Breast epithelium (tissue), 4 donors: ENCODE data around the gene SSU72. TPM values are rescaled to one million over a fixed set of nuclear protein-coding genes. Genes with fewer than 3 reads are reported as not detected.
A peak's percentile ranks its signal among the peaks of the same experiment; 100 is the strongest.
"Not testable (repeated sequence)": the region's sequence is repeated elsewhere in the genome, so short reads cannot be mapped to it uniquely, and the experiment has no call there.

Experiments used
- DNase-seq, 2 donors: peaks; one replicate each; pipeline ENCODE4 v3.0.0-alpha.2; 2019; ENCODE audit warnings: low spot score in 2 of 2
- H3K27ac ChIP-seq, 2 donors: fragments of 200-600 bp; sonication (generic) in 1 of 2; one replicate each; pipeline ENCODE4 v1.5.1; 2016 to 2019; ENCODE audit warnings: mild to moderate bottlenecking in 1 of 2
- H3K27me3 ChIP-seq, 2 donors: fragments of 200-600 bp; sonication (generic) in 1 of 2; one replicate each; pipeline versions ENCODE4 v1.5.1 to v1.6.0; 2017 to 2019; ENCODE audit warnings: control low read depth in 1 of 2, mild to moderate bottlenecking in 1 of 2
- H3K36me3 ChIP-seq: fragments of 200-600 bp; one replicate; pipeline ENCODE4 v1.5.1; 2019
- H3K4me1 ChIP-seq, 2 donors: fragments of 200-600 bp; sonication (generic); one replicate each; pipeline ENCODE4 v1.5.1; 2016 to 2019; ENCODE audit warnings: control low read depth in 1 of 2
- H3K4me3 ChIP-seq, 3 donors: fragments of 200-600 bp; sonication (generic); 1 replicate in 2 of 3; 2 replicates in 1 of 3; pipeline ENCODE4 v1.5.1; 2016 to 2019; ENCODE audit warnings: mild to moderate bottlenecking in 3 of 3, moderate library complexity in 2 of 3
- H3K9me3 ChIP-seq, 2 donors: fragments of 200-600 bp; sonication (generic) in 1 of 2; one replicate each; pipeline ENCODE4 v1.5.1; 2016 to 2019; ENCODE audit warnings: control low read depth in 1 of 2
- POLR2A ChIP-seq: fragments of 450-650 bp; IDR thresholded peaks from one replicate; pipeline ENCODE4 v1.6.1; 2016; ENCODE audit warnings: antibody characterized with exemption, mild to moderate bottlenecking, moderate library complexity
- POLR2AphosphoS5 ChIP-seq, 3 donors: sonication (generic); formaldehyde crosslinking; IDR thresholded peaks; one replicate each; pipeline ENCODE4 v1.6.1; 2017; ENCODE audit warnings: antibody characterized with exemption in 3 of 3
- intact Hi-C: fragments of 100-400 bp; cut with DNase I; formaldehyde crosslinking; loops from one replicate; pipeline ENCODE4 v1.15.1; 2023; ENCODE audit warnings: low total_unique reads
- total RNA-seq, 3 donors: library from RNA; depleted of rRNA; stranded (reverse); fragments of >200 nt; gene quantifications; one replicate each; pipeline ENCODE4 v1.1.0, GENCODE V29; 2016
- TF ChIP-seq, protein P1 (sequence below), 3 donors: fragments of 450-650 bp; IDR thresholded peaks; one replicate each; pipeline ENCODE4 v1.5.1; 2016 to 2017; ENCODE audit warnings: antibody characterized with exemption in 3 of 3, mild to moderate bottlenecking in 3 of 3, moderate library complexity in 3 of 3

Gene SSU72
- total RNA-seq, 3 donors from 2014 or later, result 100 to 125 (median 114) TPM

DNA sequence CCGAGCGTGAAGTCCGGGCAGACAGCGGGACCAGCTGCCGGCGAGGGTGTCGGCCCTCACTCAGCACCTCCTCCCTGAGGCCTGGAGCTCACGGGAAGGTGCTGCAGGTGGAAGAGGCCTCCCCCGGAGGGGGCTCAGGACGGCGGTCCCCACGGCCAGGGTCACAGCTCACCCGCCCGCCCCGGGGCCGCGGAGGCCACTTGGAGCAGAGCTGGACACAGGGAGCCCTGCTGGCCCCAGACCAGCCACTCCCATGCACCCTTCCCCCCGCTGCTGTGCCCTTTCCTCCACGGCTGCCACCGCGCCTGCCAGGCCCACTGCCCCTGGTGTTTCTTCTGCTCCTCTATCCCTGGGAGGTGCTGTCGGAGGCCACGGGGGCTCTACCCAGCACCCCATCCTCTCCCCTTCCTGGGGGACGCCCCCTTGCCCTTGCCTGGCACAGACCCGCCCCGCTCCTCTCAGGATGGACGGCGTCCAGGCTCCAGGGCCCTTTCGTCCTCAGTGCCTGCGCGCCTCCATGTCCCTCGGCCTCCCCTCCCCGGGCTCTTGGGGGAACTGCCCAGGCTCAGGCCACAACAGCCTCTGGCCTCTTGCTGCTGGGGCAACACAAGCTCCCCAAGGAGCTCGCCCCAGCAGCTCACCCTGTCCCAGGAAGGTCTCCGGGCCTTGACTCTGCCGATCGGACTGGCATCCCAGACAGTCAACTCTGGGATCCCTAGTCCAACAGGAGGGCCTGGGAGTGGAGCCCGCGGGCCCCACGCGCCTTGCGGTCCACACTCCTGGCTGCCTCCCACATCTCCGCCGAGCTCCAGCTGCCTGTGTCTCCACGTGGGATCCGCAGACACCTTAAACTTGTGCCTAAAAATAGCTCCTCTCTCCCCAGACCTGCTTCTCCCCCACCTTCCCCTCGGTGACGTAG, 38.4 kb downstream of the SSU72 start:
- H3K9me3 ChIP-seq, result peaks cover 8 to 11% of the 10 kb centered on the region in 2 donors
- peaks cover 0 to 11% of the 10 kb centered on the region in 2 donors for H3K4me1 ChIP-seq
- peak overlapping the region in 1 of 2 donors; percentile 12 for H3K27ac ChIP-seq
- H3K4me3 ChIP-seq, result no peak overlapping the region
- DNase-seq, result no peak
- no peaks in the 10 kb centered on the region for H3K27me3 ChIP-seq
- H3K36me3 ChIP-seq, result no peaks in the 10 kb centered on the region
- intact Hi-C loops, result no loop called here
- TF ChIP-seq, protein P1, sequence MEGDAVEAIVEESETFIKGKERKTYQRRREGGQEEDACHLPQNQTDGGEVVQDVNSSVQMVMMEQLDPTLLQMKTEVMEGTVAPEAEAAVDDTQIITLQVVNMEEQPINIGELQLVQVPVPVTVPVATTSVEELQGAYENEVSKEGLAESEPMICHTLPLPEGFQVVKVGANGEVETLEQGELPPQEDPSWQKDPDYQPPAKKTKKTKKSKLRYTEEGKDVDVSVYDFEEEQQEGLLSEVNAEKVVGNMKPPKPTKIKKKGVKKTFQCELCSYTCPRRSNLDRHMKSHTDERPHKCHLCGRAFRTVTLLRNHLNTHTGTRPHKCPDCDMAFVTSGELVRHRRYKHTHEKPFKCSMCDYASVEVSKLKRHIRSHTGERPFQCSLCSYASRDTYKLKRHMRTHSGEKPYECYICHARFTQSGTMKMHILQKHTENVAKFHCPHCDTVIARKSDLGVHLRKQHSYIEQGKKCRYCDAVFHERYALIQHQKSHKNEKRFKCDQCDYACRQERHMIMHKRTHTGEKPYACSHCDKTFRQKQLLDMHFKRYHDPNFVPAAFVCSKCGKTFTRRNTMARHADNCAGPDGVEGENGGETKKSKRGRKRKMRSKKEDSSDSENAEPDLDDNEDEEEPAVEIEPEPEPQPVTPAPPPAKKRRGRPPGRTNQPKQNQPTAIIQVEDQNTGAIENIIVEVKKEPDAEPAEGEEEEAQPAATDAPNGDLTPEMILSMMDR (IDR thresholded peaks at IDR 0.05), result no peak
- TF ChIP-seq POLR2A (no peak), POLR2AphosphoS5 (IDR thresholded peaks at IDR 0.05) (no peak)

DNA sequence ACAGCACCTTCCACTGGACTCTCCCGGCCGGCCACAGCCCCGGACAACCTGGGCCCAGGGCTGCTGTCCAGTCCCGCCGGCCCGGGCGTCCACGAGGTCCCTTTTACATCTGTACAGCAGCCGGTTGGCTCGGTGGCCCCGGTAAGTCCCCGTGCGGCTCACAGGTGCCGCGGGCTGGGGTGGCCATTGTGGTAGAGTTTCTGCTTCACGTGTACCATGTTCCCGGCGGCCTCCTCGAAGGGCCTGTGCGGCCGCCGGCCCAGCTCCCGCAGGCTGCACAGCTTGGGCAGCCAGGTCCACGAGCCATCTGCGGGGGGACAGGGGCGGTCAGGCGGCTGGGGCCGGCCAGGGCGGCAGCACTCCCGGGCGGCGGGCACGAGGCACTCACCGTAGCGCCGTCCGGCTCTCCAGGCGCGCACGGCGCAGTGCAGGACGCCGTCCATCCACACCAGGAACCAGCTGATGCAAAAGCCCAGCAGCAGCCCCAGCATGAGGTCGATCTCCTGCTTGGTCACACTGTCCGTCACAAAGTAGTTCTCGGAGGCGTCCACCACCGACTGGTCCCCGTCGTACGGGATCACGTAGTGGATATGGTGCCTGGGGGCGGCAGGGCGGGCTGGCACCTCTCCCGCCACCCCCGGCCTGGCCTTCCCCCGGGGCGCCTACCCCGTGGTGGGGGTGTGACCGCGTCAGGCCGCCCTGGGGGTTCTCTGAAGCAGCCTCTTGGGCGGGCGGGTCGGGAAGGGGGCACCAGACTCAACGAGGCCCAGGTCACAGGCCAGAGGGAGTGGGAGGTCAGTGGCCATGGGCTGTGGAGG, 39.3 kb downstream of the SSU72 start:
- TF ChIP-seq, protein P1 (IDR thresholded peaks at IDR 0.05), result no peak
- no peak for DNase-seq
- intact Hi-C loops, result no loop called here
- Histone ChIP-seq H3K27ac (no peak overlapping the region), H3K27me3 (no peaks in the 10 kb centered on the region), H3K4me3 (no peak overlapping the region), H3K9me3 (peaks cover 8 to 11% of the 10 kb centered on the region in 2 donors), H3K4me1 (peaks cover 0 to 4% of the 10 kb centered on the region in 2 donors), H3K36me3 (no peaks in the 10 kb centered on the region)

DNA sequence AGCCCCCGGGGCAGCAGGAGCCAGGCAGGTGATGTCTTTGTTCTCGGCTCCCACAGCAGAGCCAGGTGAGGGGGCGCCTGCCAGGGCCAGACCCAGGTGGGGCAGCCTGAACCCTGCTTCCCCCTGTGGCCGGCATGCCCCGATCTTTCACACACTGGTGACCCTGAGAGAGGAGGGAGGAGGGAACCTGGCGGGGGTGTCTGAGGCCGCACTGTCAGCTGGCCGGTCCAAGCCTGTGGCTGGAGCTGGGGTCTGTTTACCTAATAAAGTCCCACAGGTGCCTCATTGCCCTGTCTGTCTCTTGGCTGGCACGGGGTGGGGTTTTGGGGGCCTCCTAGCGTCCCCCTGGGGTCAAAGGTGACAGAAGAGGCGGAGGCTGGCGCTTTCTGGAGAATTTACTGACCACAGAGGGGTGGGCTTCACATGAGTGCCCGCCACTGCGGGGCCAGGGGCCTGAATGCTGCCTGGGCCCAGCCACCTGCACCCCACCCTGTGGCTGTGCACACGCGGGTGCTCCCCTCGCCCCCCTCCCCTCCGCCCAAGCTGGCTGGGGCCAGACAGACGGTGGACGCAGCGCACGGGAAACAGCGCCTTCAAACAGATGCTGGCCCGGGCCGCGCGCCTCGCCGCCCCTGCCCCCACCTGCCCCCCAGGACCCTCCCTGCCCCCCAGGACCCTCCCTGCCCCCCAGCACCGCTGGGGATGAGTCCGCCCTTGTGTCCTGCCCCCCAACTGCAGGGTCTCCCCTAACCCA, 40.1 kb downstream of the SSU72 start:
- intact Hi-C loops, result no loop called here
- H3K9me3 ChIP-seq, result peaks cover 8 to 11% of the 10 kb centered on the region in 2 donors
- TF ChIP-seq POLR2A, result no peak
- TF ChIP-seq, protein P1 (IDR thresholded peaks at IDR 0.05), result no peak
- TF ChIP-seq POLR2AphosphoS5 (IDR thresholded peaks at IDR 0.05), result no peak
- H3K4me1 ChIP-seq, result peaks cover 0 to 4% of the 10 kb centered on the region in 2 donors
- no peak overlapping the region for H3K27ac ChIP-seq
- no peaks in the 10 kb centered on the region for H3K27me3 ChIP-seq
- no peak for DNase-seq
- no peak overlapping the region for H3K4me3 ChIP-seq
- H3K36me3 ChIP-seq, result no peaks in the 10 kb centered on the region

DNA sequence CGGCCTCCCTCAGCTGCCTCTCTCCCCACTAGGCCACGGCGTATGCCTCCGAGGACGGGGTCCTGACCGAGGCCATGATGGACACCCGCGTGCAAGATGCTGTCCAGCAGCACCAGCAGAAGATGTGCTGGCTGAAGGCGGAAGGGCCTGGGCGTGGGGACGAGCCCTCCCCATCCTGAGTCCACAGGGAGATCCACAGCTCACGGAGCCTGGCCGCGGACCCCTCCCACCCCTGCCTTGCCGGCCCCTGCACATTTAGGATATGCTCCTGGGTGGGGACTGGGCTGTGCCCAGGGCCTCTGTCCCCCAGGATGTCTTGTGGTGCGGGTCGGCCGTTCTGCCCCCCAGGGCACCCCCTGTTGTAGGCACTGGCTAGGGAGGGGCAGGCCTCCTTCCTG, 40.8 kb downstream of the SSU72 start:
- H3K4me3 ChIP-seq, H3K4me1 ChIP-seq, H3K36me3 ChIP-seq, H3K27ac ChIP-seq, intact Hi-C loops, DNase-seq, H3K27me3 ChIP-seq: not testable (repeated sequence)
- H3K9me3 ChIP-seq, result peaks cover 8 to 11% of the 10 kb centered on the region in 2 donors

DNA sequence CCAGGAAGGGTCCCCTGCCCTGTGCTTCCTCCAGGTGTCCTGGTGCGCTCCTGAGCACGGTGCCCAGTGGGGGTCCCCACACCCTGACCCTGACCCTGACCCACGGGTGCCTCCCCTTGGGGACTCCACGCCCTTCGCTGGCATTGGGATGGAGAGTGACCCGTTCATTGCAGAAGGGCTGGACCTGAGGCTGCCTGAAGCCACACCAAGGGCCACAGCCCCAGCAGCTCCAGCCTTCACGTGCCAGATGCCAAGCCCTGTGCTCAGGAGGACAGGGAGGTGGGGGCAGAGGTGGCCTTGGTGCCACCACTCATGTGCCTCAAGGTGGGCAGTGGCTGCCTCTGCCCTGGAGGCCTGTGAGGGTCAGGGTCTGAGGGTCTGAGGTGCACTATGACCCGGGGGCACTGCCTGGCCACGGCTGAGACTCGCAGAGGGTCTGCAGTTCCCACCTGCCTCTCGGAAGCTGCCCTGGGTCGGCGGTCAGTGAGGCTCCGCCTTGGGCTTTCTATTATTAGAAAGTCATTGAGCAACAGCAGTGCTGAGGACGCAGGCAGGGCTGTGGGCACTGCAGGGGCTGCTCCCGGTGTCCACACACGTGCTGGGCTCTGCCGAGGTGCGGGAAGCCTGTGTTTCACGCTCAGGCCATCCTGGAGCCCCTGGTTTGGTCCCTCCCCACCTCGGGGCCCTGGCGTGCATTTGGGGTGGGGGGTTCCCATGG, 41.3 kb downstream of the SSU72 start:
- H3K36me3 ChIP-seq, H3K4me3 ChIP-seq, H3K4me1 ChIP-seq, H3K27me3 ChIP-seq, intact Hi-C loops, DNase-seq, H3K27ac ChIP-seq: not testable (repeated sequence)
- peaks cover 8 to 11% of the 10 kb centered on the region in 2 donors for H3K9me3 ChIP-seq
